Parathyroid adenoma (tissue), 2 donors: Measurements from ENCODE around the gene SLC25A40.
A peak's percentile ranks its signal among the peaks of the same experiment; 100 is the strongest.
"Not testable (repeated sequence)": the region's sequence is repeated elsewhere in the genome, so short reads cannot be mapped to it uniquely, and the experiment has no call there.

ENCODE experiments used
- H2AFZ ChIP-seq: fragments of 300-600 bp; sonication (generic); one replicate; pipeline ENCODE4 v1.7.0; 2017; ENCODE audit warnings: antibody characterized with exemption, mild to moderate bottlenecking
- H3K27ac ChIP-seq: fragments of 300-600 bp; sonication (generic); one replicate; pipeline ENCODE4 v1.7.0; 2017
- H3K27me3 ChIP-seq: fragments of 300-600 bp; sonication (generic); one replicate; pipeline ENCODE4 v1.7.0; 2017; ENCODE audit warnings: low read length; ENCODE audit not compliant: control insufficient read depth, insufficient read depth
- H3K36me3 ChIP-seq: fragments of 300-600 bp; sonication (generic); one replicate; pipeline ENCODE4 v1.7.0; 2017; ENCODE audit warnings: low read length; ENCODE audit not compliant: control insufficient read depth, insufficient read depth
- H3K4me1 ChIP-seq: fragments of 300-600 bp; sonication (generic); one replicate; pipeline ENCODE4 v1.7.0; 2017; ENCODE audit warnings: control low read depth
- H3K4me2 ChIP-seq: fragments of 300-600 bp; sonication (generic); one replicate; pipeline ENCODE4 v1.7.0; 2017; ENCODE audit warnings: low read length
- H3K4me3 ChIP-seq: fragments of 300-600 bp; sonication (generic); one replicate; pipeline ENCODE4 v1.7.0; 2017; ENCODE audit warnings: low read depth, low read length
- H3K79me2 ChIP-seq: fragments of 300-600 bp; sonication (generic); one replicate; pipeline ENCODE4 v1.7.0; 2017; ENCODE audit warnings: control low read depth
- H3K9ac ChIP-seq: fragments of 300-600 bp; sonication (generic); one replicate; pipeline ENCODE4 v1.7.0; 2017; ENCODE audit warnings: mild to moderate bottlenecking
- H3K9me3 ChIP-seq: fragments of 300-600 bp; sonication (generic); one replicate; pipeline ENCODE4 v1.7.0; 2017; ENCODE audit warnings: low read length; ENCODE audit not compliant: control insufficient read depth
- TF ChIP-seq, protein P1 (sequence below): fragments of 300-600 bp; sonication (generic); IDR thresholded peaks from one replicate; pipeline ENCODE4 v1.7.0; 2017; ENCODE audit warnings: antibody characterized with exemption, mild to moderate bottlenecking
- donor health status: primary hyperparathyroidism.

Gene SLC25A40, protein sequence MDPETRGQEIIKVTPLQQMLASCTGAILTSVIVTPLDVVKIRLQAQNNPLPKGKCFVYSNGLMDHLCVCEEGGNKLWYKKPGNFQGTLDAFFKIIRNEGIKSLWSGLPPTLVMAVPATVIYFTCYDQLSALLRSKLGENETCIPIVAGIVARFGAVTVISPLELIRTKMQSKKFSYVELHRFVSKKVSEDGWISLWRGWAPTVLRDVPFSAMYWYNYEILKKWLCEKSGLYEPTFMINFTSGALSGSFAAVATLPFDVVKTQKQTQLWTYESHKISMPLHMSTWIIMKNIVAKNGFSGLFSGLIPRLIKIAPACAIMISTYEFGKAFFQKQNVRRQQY

DNA sequence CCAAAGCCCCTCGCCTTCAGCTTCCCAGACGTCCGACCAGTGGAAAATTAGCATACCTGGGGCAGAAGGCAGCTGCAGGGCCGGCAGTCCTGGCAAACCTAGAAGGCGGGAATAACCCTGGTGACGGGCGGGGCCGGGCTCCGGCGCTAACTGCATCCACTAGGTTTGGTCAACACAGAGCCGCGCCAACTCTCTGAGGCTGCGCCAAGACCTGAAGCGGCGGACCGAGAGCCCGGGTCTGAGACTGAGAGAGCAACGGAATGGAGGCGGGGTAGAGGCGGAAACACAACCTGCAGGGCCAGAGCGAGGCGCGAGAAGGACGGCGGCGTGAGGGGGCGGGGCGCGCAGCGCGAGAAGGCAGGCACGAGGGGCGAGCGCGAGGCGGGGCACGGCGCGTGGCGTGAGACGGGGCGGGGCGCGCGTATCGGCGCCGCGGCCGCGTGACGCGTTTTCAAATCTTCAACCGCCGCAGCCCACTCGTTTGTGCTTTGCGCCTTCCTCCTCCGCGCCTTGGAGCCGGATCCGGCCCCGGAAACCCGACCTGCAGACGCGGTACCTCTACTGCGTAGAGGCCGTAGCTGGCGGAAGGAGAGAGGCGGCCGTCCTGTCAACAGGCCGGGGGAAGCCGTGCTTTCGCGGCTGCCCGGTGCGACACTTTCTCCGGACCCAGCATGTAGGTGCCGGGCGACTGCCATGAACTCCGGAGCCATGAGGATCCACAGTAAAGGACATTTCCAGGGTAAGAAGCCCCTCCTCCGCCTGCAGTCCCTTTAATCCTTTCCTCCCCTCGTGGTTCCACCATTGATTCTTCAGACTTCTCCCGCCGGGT, at the start of gene SLC25A40, which contains the start of gene DBF4:
SLC25A40 (minus strand) TSS at position 321 of the 829 bp plus-strand sequence. CDS start 17,633 bp downstream, outside the sequence.
DBF4 (plus strand) TSS at position 454 of the 829 bp plus-strand sequence; CDS start at position 694, 240 bp downstream.
- Histone ChIP-seq H3K27ac (peak within 1 kb of the TSS; percentile 76), H3K4me2 (peak within 1 kb of the TSS; percentile 87), H3K27me3 (no peaks in the 10 kb centered on the region), H3K36me3 (no peaks in the 10 kb centered on the region), H3K9me3 (no peaks in the 10 kb centered on the region), H3K4me1 (no peaks in the 10 kb centered on the region), H3K4me3 (peak within 1 kb of the TSS; percentile 82), H3K9ac (peak within 1 kb of the TSS; percentile 59), H3K79me2 (peaks cover 15% of the 10 kb centered on the region), H2AFZ (peak within 1 kb of the TSS; percentile 96)
- TF ChIP-seq, protein P1, sequence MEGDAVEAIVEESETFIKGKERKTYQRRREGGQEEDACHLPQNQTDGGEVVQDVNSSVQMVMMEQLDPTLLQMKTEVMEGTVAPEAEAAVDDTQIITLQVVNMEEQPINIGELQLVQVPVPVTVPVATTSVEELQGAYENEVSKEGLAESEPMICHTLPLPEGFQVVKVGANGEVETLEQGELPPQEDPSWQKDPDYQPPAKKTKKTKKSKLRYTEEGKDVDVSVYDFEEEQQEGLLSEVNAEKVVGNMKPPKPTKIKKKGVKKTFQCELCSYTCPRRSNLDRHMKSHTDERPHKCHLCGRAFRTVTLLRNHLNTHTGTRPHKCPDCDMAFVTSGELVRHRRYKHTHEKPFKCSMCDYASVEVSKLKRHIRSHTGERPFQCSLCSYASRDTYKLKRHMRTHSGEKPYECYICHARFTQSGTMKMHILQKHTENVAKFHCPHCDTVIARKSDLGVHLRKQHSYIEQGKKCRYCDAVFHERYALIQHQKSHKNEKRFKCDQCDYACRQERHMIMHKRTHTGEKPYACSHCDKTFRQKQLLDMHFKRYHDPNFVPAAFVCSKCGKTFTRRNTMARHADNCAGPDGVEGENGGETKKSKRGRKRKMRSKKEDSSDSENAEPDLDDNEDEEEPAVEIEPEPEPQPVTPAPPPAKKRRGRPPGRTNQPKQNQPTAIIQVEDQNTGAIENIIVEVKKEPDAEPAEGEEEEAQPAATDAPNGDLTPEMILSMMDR, result no peak

DNA sequence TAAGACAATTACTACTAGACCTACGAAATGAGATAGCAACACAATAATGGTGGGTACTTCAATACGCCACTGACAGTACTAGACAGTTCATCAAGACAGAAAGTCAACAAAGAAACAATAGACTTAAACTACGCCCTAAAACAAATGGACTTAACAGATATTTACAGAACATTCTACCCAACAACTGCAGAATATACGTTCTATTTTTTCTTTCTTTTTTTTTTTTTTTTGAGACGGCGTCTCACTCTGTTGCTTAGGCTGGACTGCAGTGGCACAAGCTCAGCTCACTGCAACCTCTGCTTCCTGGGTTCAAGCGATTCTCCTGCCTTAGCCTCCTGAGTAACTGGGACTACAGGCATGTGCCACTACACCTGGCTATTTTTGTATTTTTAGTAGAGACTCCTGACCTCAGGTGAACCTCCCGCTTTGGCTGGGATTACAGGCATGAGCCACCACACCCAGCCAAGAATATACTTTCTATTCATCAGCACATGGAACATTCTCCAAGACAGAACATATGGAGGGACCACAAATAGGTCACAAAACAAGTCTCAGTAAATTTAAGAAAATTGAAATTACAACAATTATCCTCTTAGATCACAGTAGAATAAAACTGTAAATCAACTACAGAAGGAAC, 46.7 kb upstream of the SLC25A40 start:
- H3K27ac ChIP-seq, H3K4me3 ChIP-seq, H3K9me3 ChIP-seq, H3K27me3 ChIP-seq, H3K4me2 ChIP-seq, H3K9ac ChIP-seq, H3K79me2 ChIP-seq, H3K36me3 ChIP-seq, H3K4me1 ChIP-seq, H2AFZ ChIP-seq: not testable (repeated sequence)

GRCh38 chr7:87920578-87920977, 44.4 kb upstream of the SLC25A40 start:
- no peaks in the 10 kb centered on the region for H3K36me3 ChIP-seq
- no peak overlapping the region for H2AFZ ChIP-seq
- H3K4me3 ChIP-seq, result no peak overlapping the region
- no peaks in the 10 kb centered on the region for H3K4me1 ChIP-seq
- H3K9me3 ChIP-seq, result no peaks in the 10 kb centered on the region
- no peak overlapping the region for H3K9ac ChIP-seq
- no peak overlapping the region for H3K4me2 ChIP-seq
- H3K27me3 ChIP-seq, result no peaks in the 10 kb centered on the region
- H3K79me2 ChIP-seq, result no peaks in the 10 kb centered on the region
- no peak overlapping the region for H3K27ac ChIP-seq
- TF ChIP-seq, protein P1, result no peak

DNA sequence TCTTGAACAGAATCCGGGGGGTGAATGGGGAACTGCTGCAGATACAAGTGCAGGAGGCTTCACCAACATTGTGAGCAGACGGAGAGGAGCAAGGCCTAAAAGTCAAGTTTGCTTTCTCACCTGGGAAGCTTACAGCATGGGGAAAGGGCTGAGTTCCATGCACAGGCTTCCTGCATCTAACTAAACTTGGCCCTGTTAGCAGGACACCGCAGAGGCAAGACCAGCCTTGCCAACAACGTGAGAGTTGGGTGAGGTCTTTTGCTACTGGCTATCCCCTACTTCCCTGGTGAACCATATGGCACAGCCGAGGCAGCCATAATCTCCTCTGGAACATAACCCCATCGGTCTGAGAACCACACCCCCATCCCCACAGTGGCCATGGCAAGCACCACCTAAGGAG, 43.7 kb upstream of the SLC25A40 start:
- Histone ChIP-seq H2AFZ (no peak overlapping the region), H3K27ac (no peak overlapping the region), H3K27me3 (no peaks in the 10 kb centered on the region), H3K9ac (no peak overlapping the region), H3K36me3 (no peaks in the 10 kb centered on the region), H3K4me2 (no peak overlapping the region), H3K79me2 (no peaks in the 10 kb centered on the region), H3K4me3 (no peak overlapping the region), H3K9me3 (no peaks in the 10 kb centered on the region), H3K4me1 (no peaks in the 10 kb centered on the region)
- TF ChIP-seq, protein P1, result no peak

DNA sequence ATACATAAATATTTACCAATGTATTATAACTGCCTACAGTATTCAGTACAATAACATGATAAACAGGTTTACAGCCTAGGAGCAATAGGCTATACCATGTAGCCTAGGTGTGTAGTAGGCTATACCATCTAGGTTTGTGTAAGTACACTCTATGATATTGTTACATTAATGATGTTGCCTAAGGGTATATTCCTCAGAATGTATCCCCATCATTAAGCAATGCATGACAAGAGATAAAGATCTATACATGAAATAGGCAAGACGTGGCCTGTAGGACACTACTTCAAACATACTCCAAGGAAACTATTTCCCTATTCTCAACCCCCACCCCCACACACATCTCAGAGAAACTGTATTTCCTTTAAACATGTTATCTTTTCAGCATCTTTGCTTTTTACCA, 42.6 kb upstream of the SLC25A40 start:
- H3K27ac ChIP-seq, result no peak overlapping the region
- no peak overlapping the region for H3K9ac ChIP-seq
- TF ChIP-seq, protein P1, result no peak
- no peak overlapping the region for H3K4me2 ChIP-seq
- no peaks in the 10 kb centered on the region for H3K79me2 ChIP-seq
- H3K9me3 ChIP-seq, result no peaks in the 10 kb centered on the region
- H3K4me3 ChIP-seq, result no peak overlapping the region
- H3K36me3 ChIP-seq, result no peaks in the 10 kb centered on the region
- H3K27me3 ChIP-seq, result no peaks in the 10 kb centered on the region
- H3K4me1 ChIP-seq, result no peaks in the 10 kb centered on the region
- H2AFZ ChIP-seq, result no peak overlapping the region
